ENCODE data around the gene RNGTT. TPM values are rescaled to one million over a fixed set of nuclear protein-coding genes. Genes with fewer than 3 reads are reported as not detected.

The RNGTT gene
- total and polyA plus RNA-seq, 10 of the 15 experiments (the other 5 are each of a cell fraction or from before 2014, with no cell fraction given) = 7.7 to 30.4 (median 22.2) TPM

DNA sequence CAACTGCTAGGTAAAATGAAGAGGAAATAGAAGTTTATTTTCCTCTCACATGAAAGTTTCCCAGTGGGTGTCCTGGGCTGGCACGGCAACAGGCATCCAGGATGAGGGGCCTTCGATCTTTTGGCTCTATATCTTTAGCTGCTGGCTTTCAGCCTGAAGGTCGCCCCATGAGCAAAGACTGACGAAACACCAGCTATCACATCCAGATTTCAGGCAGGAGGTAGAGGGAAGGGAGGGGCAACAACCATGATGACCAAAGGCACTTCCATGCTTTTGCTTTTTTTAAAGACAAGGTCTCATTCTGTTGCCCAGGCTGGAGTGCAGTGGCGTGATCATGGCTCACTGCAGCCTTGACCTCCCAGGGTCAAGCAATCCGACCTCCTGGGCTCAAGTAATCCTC, 387.9 kb downstream of the RNGTT start:
- FAIRE-seq (no peak), DNase-seq (ENCODE audit: low read depth, low spot score) (no peak), ATAC-seq (no peak)
- Histone ChIP-seq H3K27ac (ENCODE audit: control insufficient read depth, insufficient read depth) (no peak overlapping the region), H3K4me1 (ENCODE audit: control insufficient read depth, insufficient read depth, low read length) (peaks cover 12% of the 10 kb centered on the region), H2AFZ (ENCODE audit: control insufficient read depth, low read depth, low read length) (no peak overlapping the region), H3K36me3 (ENCODE audit: control insufficient read depth in 2 of 2, insufficient read depth in 2 of 2, low read length in 1 of 2) (no peaks in the 10 kb centered on the region), H3K79me2 (ENCODE audit: control insufficient read depth, insufficient read depth, low read length) (no peaks in the 10 kb centered on the region), H3K27me3 (replicated peaks in 1 of 2; ENCODE audit: control insufficient read depth in 2 of 2, insufficient read depth in 2 of 2, low read length in 1 of 2) (no peaks in the 10 kb centered on the region), H3K4me3 (no peak overlapping the region), H4K20me1 (ENCODE audit: control insufficient read depth, insufficient read depth) (no peaks in the 10 kb centered on the region), H3K9ac (ENCODE audit: control insufficient read depth, insufficient read depth, low read length) (no peak overlapping the region), H3K4me2 (ENCODE audit: control insufficient read depth, insufficient read depth) (no peak overlapping the region), H3K9me3 (replicated peaks; ENCODE audit: control insufficient read depth, insufficient read depth, low read length) (peaks cover 2% of the 10 kb centered on the region; the same call in 1 of the 3 replicates)
- SMC1A ChIA-PET (ENCODE audit: uncharacterized antibody, unreplicated experiment) = interaction anchor here (0.7 to 1.5 kb wide), 2 partner anchors 16 to 211 kb away, joined by 3 to 4 read pairs; no protein-coding TSS in a partner anchor
- CTCF ChIA-PET = no interaction called here
- intact Hi-C loops (cut with micrococcal nuclease; ENCODE audit: unreplicated experiment) = no loop called here
- in situ Hi-C loops (cut with MboI) = no loop called here
- POLR2A ChIA-PET = no interaction called here
- WGBS (ENCODE audit: insufficient coverage, insufficient replicate concordance, low lambda C conversion rate, missing lambda C conversion rate) = 59% methylated on average over 6 of the region's 6 CpGs
- TF ChIP-seq CHD4 (IDR thresholded peaks at IDR 0.05) = no peak
- TF ChIP-seq, protein P1, sequence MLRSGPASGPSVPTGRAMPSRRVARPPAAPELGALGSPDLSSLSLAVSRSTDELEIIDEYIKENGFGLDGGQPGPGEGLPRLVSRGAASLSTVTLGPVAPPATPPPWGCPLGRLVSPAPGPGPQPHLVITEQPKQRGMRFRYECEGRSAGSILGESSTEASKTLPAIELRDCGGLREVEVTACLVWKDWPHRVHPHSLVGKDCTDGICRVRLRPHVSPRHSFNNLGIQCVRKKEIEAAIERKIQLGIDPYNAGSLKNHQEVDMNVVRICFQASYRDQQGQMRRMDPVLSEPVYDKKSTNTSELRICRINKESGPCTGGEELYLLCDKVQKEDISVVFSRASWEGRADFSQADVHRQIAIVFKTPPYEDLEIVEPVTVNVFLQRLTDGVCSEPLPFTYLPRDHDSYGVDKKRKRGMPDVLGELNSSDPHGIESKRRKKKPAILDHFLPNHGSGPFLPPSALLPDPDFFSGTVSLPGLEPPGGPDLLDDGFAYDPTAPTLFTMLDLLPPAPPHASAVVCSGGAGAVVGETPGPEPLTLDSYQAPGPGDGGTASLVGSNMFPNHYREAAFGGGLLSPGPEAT (IDR thresholded peaks at IDR 0.05; ENCODE audit: low read depth) = no peak
- TF ChIP-seq, protein P2, sequence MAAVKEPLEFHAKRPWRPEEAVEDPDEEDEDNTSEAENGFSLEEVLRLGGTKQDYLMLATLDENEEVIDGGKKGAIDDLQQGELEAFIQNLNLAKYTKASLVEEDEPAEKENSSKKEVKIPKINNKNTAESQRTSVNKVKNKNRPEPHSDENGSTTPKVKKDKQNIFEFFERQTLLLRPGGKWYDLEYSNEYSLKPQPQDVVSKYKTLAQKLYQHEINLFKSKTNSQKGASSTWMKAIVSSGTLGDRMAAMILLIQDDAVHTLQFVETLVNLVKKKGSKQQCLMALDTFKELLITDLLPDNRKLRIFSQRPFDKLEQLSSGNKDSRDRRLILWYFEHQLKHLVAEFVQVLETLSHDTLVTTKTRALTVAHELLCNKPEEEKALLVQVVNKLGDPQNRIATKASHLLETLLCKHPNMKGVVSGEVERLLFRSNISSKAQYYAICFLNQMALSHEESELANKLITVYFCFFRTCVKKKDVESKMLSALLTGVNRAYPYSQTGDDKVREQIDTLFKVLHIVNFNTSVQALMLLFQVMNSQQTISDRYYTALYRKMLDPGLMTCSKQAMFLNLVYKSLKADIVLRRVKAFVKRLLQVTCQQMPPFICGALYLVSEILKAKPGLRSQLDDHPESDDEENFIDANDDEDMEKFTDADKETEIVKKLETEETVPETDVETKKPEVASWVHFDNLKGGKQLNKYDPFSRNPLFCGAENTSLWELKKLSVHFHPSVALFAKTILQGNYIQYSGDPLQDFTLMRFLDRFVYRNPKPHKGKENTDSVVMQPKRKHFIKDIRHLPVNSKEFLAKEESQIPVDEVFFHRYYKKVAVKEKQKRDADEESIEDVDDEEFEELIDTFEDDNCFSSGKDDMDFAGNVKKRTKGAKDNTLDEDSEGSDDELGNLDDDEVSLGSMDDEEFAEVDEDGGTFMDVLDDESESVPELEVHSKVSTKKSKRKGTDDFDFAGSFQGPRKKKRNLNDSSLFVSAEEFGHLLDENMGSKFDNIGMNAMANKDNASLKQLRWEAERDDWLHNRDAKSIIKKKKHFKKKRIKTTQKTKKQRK (IDR thresholded peaks at IDR 0.05; ENCODE audit: low read depth, low read length) = no peak
- TF ChIP-seq ZNF622 (IDR thresholded peaks at IDR 0.05) = no peak
- no peak for TF ChIP-seq POLR2A (IDR thresholded peaks at IDR 0.05; ENCODE audit: low read depth, low read length)
- TF ChIP-seq ZSCAN29 (IDR thresholded peaks at IDR 0.05) = no peak
- TF ChIP-seq PML (IDR thresholded peaks at IDR 0.05; ENCODE audit: low read length) = no peak
- TF ChIP-seq SIX5 (IDR thresholded peaks at IDR 0.05; ENCODE audit: low read depth, low read length, severe bottlenecking) = no peak
- TF ChIP-seq RBBP5 (conservative IDR thresholded peaks at IDR 0.05) = no peak
- no peak for TF ChIP-seq NFXL1 (IDR thresholded peaks at IDR 0.05; ENCODE audit: borderline replicate concordance)
- no peak for TF ChIP-seq EP300 (IDR thresholded peaks at IDR 0.05; ENCODE audit: borderline replicate concordance in 1 of 2, control insufficient read depth in 1 of 2, low read depth in 2 of 2, low read length in 2 of 2)
- no peak for TF ChIP-seq SMARCA5 (IDR thresholded peaks at IDR 0.05)
- TF ChIP-seq, protein P3, sequence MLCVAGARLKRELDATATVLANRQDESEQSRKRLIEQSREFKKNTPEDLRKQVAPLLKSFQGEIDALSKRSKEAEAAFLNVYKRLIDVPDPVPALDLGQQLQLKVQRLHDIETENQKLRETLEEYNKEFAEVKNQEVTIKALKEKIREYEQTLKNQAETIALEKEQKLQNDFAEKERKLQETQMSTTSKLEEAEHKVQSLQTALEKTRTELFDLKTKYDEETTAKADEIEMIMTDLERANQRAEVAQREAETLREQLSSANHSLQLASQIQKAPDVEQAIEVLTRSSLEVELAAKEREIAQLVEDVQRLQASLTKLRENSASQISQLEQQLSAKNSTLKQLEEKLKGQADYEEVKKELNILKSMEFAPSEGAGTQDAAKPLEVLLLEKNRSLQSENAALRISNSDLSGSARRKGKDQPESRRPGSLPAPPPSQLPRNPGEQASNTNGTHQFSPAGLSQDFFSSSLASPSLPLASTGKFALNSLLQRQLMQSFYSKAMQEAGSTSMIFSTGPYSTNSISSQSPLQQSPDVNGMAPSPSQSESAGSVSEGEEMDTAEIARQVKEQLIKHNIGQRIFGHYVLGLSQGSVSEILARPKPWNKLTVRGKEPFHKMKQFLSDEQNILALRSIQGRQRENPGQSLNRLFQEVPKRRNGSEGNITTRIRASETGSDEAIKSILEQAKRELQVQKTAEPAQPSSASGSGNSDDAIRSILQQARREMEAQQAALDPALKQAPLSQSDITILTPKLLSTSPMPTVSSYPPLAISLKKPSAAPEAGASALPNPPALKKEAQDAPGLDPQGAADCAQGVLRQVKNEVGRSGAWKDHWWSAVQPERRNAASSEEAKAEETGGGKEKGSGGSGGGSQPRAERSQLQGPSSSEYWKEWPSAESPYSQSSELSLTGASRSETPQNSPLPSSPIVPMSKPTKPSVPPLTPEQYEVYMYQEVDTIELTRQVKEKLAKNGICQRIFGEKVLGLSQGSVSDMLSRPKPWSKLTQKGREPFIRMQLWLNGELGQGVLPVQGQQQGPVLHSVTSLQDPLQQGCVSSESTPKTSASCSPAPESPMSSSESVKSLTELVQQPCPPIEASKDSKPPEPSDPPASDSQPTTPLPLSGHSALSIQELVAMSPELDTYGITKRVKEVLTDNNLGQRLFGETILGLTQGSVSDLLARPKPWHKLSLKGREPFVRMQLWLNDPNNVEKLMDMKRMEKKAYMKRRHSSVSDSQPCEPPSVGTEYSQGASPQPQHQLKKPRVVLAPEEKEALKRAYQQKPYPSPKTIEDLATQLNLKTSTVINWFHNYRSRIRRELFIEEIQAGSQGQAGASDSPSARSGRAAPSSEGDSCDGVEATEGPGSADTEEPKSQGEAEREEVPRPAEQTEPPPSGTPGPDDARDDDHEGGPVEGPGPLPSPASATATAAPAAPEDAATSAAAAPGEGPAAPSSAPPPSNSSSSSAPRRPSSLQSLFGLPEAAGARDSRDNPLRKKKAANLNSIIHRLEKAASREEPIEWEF (IDR thresholded peaks at IDR 0.05; ENCODE audit: insufficient replicate concordance, low read depth, low read length) = no peak
- TF ChIP-seq DPF2 (IDR thresholded peaks at IDR 0.05) = no peak
- no TSS peak for BruUV-seq (replicated peaks)
- RAD21 ChIA-PET (ENCODE audit: unreplicated experiment) = no interaction called here
